GM12874 (cell line): ENCODE measurements around the gene RETREG1.

Experiments
- CTCF ChIP-seq: IDR thresholded peaks from 2 replicates; pipeline ENCODE4 v1.5.1; 2011; ENCODE audit warnings: low read depth, mild to moderate bottlenecking, control low read depth, low read length, moderate library complexity; ENCODE audit not compliant: insufficient read depth

RETREG1 gene

GRCh38 chr5:16487456-16487855 lies 129.3 kb downstream of the RETREG1 start:
- TF ChIP-seq CTCF = no peak

GRCh38 chr5:16486711-16487111 lies 130.1 kb downstream of the RETREG1 start:
- TF ChIP-seq CTCF = no peak

GRCh38 chr5:16485656-16486055 lies 131.1 kb downstream of the RETREG1 start:
- no peak for TF ChIP-seq CTCF

- TF ChIP-seq CTCF = no peak
These were observed 132.7 kb downstream of the RETREG1 start for GRCh38 chr5:16484081-16484480.

GRCh38 chr5:16483361-16483760 lies 133.4 kb downstream of the RETREG1 start:
- no peak for TF ChIP-seq CTCF

- TF ChIP-seq CTCF = no peak
These were observed 133.9 kb downstream of the RETREG1 start for GRCh38 chr5:16482891-16483290.

GRCh38 chr5:16480821-16481538 lies 135.8 kb downstream of the RETREG1 start:
- no peak for TF ChIP-seq CTCF
